Endothelial cell of umbilical vein (primary cell): ENCODE measurements around the gene TMC6.

Source experiments
- EZH2 ChIP-seq: IDR thresholded peaks from 2 replicates; pipeline ENCODE4 v1.6.1; 2012; ENCODE audit warnings: borderline replicate concordance, low read depth, mild to moderate bottlenecking, moderate library complexity, low read length, inconsistent platforms; ENCODE audit not compliant: severe bottlenecking
- MYC ChIP-seq: IDR thresholded peaks from one replicate; pipeline ENCODE4 v1.6.1; 2011; ENCODE audit warnings: mild to moderate bottlenecking, low read depth, low read length
- POLR2A ChIP-seq: IDR thresholded peaks from 2 replicates; pipeline ENCODE4 v1.6.1; 2012; ENCODE audit warnings: low read depth, mild to moderate bottlenecking, control low read depth, low read length
- POLR2AphosphoS5 ChIP-seq: IDR thresholded peaks from 2 replicates; pipeline ENCODE4 v1.6.1; 2012; ENCODE audit warnings: low read depth, mild to moderate bottlenecking, control low read depth, low read length, moderate library complexity; ENCODE audit not compliant: insufficient read depth
- TF ChIP-seq, protein P1 (sequence below), 2 donors: IDR thresholded peaks; 1 replicate in 1 of 2; 2 replicates in 1 of 2; pipeline ENCODE4 v1.5.1; 2011; ENCODE audit warnings: low read length in 2 of 2, mild to moderate bottlenecking in 2 of 2, moderate library complexity in 2 of 2, control low read depth in 1 of 2, inconsistent platforms in 1 of 2, low read depth in 1 of 2; ENCODE audit not compliant: insufficient read depth in 1 of 2; ENCODE audit errors: extremely low read depth in 1 of 2

DNA sequence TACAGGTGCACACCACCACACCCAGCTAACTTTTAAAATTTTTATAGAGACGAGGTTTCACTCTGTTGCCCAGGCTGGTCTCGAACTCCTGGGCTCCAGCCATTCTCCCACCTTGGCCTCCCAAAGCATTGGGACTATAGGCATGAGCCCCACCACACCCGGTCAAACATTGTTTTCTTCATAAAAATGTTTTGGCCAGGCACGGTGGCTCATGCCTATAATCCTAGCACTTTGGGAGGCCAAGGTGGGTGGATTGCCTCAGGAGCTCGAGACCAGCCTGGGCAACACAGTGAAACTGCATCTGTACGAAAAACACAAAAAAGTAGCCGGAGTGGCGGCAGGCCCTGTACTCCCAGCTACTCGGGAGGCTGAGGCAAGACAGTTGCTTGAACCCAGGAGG is 12.1 kb downstream of the TMC6 start:
- TF ChIP-seq, protein P1, sequence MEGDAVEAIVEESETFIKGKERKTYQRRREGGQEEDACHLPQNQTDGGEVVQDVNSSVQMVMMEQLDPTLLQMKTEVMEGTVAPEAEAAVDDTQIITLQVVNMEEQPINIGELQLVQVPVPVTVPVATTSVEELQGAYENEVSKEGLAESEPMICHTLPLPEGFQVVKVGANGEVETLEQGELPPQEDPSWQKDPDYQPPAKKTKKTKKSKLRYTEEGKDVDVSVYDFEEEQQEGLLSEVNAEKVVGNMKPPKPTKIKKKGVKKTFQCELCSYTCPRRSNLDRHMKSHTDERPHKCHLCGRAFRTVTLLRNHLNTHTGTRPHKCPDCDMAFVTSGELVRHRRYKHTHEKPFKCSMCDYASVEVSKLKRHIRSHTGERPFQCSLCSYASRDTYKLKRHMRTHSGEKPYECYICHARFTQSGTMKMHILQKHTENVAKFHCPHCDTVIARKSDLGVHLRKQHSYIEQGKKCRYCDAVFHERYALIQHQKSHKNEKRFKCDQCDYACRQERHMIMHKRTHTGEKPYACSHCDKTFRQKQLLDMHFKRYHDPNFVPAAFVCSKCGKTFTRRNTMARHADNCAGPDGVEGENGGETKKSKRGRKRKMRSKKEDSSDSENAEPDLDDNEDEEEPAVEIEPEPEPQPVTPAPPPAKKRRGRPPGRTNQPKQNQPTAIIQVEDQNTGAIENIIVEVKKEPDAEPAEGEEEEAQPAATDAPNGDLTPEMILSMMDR (IDR thresholded peaks at IDR 0.05; ENCODE audit: extremely low read depth in 1 of 2, insufficient read depth in 1 of 2, low read depth in 1 of 2, low read length in 2 of 2), result no peak
- TF ChIP-seq POLR2A, result no peak
- TF ChIP-seq EZH2, result no peak
- no peak for TF ChIP-seq MYC
- no peak for TF ChIP-seq POLR2AphosphoS5
